NCI-H2227 treated with DMSO at 0.1 percent for 48 hours (cell line): ENCODE data around the gene NAA30.

Source experiments
- DNase-seq: peaks from one replicate; lab custom pipeline; 2025; lab: John Stamatoyannopoulos, UW

Gene NAA30

GRCh38 chr14:57392830-57393229 is 2.4 kb downstream of the NAA30 start:
- no peak for DNase-seq

GRCh38 chr14:57400556-57401494 is 10.4 kb downstream of the NAA30 start:
- no peak for DNase-seq

GRCh38 chr14:57401501-57401900 is 11.1 kb downstream of the NAA30 start:
- no peak for DNase-seq

GRCh38 chr14:57402173-57402852 is 11.9 kb downstream of the NAA30 start:
- DNase-seq = no peak

DNA sequence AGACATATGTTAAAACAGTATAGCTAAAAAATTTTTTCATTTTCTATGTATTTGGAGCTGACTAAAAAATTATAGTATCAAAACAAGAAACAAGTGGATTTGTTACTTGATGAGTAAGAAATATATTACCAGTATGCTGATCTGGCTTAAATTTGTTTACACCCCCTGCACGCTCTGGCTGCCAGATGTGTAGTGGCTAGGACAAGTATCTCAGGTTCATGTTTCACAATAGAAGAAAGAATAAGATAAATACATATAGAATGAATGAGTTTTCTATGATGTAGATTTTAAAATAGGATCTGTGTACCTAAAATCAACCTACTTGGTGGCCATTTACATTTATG is 13.1 kb downstream of the NAA30 start:
- DNase-seq = no peak

DNA sequence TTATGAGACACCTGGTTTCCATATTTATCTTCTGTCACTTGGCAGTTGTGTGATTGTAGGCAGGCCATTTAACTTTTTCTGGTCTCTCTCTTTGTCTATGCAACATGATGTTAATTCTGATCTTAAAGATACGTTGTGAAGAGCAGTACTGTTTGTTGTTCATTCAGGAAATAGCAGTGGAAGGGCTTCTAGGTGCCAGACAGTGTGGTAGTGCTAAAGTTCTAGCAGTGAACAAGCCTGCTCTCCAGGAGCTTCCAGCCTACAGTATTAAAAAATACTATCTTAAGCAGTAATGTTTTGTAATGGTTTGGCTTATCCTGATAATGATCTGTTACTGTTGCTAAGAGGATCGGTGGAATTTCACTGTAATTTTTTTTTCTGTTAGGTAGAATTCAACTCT is 15.2 kb downstream of the NAA30 start:
- no peak for DNase-seq

- no peak for DNase-seq
Measured at GRCh38 chr14:57408037-57408436, 17.7 kb downstream of the NAA30 start.

- no peak for DNase-seq
Measured at GRCh38 chr14:57408634-57409033, 18.2 kb downstream of the NAA30 start.

DNA sequence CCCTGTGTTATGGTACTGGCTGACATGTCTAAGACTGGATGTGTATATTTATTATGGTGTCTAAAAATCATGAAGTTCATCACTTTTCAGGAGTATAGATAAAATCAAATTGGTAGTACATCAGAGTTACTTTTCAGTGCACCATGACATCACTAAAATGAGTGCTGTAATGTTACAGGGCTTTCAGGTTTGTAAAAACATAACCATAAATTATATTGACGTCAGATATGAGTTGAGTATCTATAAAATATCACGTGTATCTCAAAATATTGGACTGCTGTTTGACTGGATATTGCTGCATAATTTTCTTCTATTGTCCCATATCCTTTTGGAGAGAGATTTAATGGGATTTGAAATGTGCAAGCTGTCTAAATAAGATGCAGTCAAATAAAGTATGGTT is 22.0 kb downstream of the NAA30 start:
- no peak for DNase-seq

- DNase-seq = no peak
Measured at GRCh38 chr14:57413849-57414248, 23.5 kb downstream of the NAA30 start.

- DNase-seq = no peak
Measured at GRCh38 chr14:57417228-57417627, 26.8 kb downstream of the NAA30 start.

DNA sequence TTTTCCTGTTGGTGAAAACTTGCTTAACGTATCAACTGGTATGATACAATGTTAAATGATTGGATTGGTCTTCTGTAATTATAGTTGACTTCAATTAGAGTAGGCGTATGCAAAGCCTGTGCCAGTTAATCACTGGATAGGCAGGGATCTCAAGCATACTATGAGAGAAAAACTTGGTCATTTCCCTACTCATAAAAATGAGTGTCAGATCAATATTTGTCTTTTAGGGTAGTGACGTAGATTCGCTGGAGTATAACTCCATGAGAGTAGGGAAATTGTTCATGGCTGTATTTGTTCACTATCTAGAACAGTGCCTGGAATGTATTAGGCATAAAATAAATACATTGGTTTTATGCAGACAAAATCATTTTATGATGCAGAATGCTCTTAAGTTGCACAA is 28.6 kb downstream of the NAA30 start:
- DNase-seq = no peak

DNA sequence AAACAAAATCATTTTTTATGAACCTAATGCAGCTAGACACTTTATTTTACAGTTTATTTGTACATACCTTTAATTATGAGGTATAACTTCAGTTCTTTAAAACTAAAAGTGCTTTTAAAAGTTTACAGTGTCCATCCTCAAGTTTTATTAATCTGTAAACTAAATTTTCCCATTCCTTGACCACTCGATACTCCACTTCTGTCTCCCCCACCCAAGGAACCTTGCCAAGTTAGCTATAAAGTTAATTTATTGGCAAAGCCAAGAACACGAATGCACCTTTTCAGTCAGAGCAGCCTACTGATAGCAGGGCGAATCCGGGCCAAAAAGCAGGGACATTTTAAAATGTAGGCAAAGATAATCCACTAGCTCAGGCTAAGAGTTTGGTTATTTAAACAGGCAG is 29.6 kb downstream of the NAA30 start:
- no peak for DNase-seq

DNA sequence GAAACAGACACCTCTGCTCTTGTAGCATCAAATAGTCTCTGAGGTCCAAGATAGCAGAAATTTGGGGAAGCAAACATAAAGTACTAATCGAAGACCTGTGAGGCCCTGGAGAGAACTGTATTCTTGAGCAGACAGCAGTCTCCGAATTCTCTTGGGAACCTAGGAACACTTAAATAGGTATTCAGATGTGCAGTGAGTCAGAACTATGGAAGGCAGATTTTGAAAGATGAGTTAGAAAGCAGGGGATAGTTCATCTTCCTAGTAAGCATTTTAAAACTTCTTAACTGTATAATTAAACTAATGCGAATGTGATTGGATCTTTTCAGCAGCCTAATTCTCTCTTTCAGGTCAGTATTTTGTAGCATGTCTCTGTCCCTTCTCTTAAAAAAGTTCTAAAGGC is 30.6 kb downstream of the NAA30 start:
- no peak for DNase-seq

DNA sequence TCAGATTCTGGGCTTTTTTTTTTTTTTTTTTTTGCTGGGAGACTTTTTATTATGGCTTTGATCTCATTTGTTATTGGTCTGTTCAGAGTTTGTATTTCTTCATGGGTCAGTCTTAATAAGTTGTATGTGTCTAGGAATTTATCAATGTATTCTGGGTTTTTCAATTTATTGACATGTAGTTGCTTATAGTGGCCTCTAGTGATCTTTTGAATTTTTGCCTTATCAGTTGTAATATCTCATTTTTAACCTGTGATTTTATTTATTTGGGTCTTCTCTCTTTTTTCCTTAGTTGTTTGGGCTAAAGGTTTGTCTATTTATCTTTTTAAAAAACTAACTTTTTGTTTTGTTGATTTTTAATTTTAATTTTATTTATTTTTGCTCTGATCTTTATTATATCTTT is 45.5 kb downstream of the NAA30 start:
- no peak for DNase-seq

GRCh38 chr14:57461777-57462320 is 71.5 kb downstream of the NAA30 start:
- no peak for DNase-seq

- DNase-seq = no peak
Measured at GRCh38 chr14:57462551-57462950, 72.2 kb downstream of the NAA30 start.

- DNase-seq = no peak
Measured at GRCh38 chr14:57464008-57464730, 73.8 kb downstream of the NAA30 start.
